Central memory CD8-positive, alpha-beta T cell (primary cell): Measurements from ENCODE around the gene NAA30.

Source experiments
- ATAC-seq: fragments of 150-1000 bp; cut with Tn5 transposase; replicated peaks from 2 replicates; pipeline ENCODE4 v1.10.0; 2022; ENCODE audit warnings: mild to moderate bottlenecking, moderate FRiP score, moderate number of reproducible peaks; ENCODE audit not compliant: poor library complexity, severe bottlenecking; ENCODE audit errors: extremely low read depth
- DNase-seq, 2 donors: peaks; one replicate each; pipeline ENCODE4 v3.0.0; 2021; ENCODE audit warnings: low spot score in 2 of 2
- H3K27ac Mint-ChIP-seq: one replicate; pipeline ENCODE4 v1.8.0; 2022; ENCODE audit warnings: low read depth, mild to moderate bottlenecking, moderate library complexity, mixed read lengths
- H3K27me3 Mint-ChIP-seq: one replicate; pipeline ENCODE4 v1.8.0; 2022; ENCODE audit warnings: mixed read lengths
- H3K36me3 Mint-ChIP-seq: one replicate; pipeline ENCODE4 v1.8.0; 2022; ENCODE audit warnings: mild to moderate bottlenecking, moderate library complexity, mixed read lengths; ENCODE audit not compliant: insufficient read depth
- H3K4me1 Mint-ChIP-seq: one replicate; pipeline ENCODE4 v1.8.0; 2022; ENCODE audit warnings: mixed read lengths
- H3K4me3 Mint-ChIP-seq: one replicate; pipeline ENCODE4 v1.8.0; 2022; ENCODE audit warnings: mild to moderate bottlenecking, moderate library complexity, mixed read lengths
- H3K9me3 Mint-ChIP-seq: one replicate; pipeline ENCODE4 v1.8.0; 2022; ENCODE audit warnings: mixed read lengths

The NAA30 gene

GRCh38 chr14:57464008-57464730 lies 73.8 kb downstream of the NAA30 start:
- Mint-ChIP-seq H3K36me3 (no peaks in the 10 kb centered on the region), H3K27me3 (no peaks in the 10 kb centered on the region), H3K4me1 (no peaks in the 10 kb centered on the region), H3K9me3 (no peaks in the 10 kb centered on the region), H3K4me3 (no peak overlapping the region), H3K27ac (no peak overlapping the region)
- DNase-seq (no peak), ATAC-seq (no peak)
